Middle frontal gyrus (tissue), 1 donor: ENCODE data around the gene DPP9.
"Not testable (repeated sequence)": the region's sequence is repeated elsewhere in the genome, so short reads cannot be mapped to it uniquely, and the experiment has no call there.

Source experiments
- DNase-seq: peaks from one replicate; pipeline ENCODE4 v3.0.0-alpha.2; 2015; ENCODE audit warnings: low spot score; ENCODE audit errors: extremely low spot score

The DPP9 gene

DNA sequence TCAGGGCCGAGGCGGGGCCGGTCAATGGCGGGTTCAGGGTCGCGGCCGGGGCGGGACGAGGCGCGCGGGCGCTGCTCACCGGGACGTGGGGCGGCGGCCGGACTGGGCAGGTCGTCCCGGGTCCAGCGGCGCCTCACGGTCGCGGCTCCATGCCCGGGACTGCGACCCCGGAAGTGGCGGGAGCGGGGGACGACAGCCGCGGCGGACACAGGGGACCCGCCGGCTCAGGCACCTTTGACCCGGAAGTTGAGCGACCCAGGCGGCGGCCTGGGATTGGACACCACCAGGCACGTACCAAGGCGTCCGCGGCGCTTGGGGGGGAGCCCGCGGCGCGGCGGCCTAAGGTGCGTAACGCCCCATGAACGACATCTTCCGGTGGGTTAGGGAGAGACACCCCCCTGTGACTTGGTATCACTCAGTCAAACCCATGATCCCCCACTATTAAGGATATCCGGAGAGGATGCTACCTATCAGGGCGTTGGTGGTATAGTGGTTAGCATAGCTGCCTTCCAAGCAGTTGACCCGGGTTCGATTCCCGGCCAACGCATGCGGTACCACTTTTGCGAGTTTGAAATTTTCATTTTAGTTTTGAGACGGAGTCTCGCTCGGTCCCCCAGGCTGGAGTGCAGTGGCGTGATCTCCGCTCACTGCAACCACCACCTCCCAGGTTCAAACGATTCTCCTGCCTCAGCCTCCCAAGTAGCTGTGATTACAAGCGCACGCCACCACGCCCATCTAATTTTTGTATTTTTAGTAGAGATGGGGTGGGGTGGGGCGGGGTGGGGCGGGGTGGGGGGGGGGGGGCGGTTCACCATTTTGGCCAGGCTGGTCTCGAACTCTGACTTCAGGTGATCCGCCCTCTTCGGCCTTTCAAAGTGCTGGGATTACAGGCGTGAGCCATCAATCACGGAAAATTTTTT, at the start of gene DPP9:
TSS of gene DPP9 (minus strand) at position 248 of the 920 bp plus-strand sequence. CDS start 3,936 bp downstream, outside the sequence.
- peak; percentile 97 for DNase-seq

DNA sequence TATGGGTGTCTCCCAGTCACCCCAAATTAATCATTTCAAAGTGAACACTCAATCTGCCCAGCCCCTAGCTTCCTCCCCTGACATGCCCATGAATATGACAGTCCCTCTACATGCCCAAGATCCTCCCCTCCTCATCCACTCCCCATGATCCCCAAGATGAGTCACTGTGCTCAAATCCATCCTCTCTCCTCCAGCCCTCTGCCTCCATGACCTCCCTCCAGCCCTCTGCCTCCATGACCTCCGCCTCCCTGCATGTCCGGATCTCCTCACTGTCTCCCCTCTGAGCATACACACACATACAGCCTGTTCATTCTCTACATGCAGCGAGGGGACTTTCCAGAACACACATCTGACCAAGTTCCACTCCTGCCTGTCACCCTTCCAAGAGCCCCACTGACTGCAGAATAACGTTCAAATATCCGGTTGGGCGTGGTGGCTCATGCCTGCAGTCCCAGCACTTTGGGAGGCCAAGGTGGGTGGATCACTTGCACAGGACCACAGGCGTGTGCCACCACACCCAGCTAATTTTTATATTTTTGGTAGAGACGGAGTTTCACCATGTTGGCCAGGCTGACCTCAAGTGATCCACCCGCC, 49.5 kb upstream of the DPP9 start:
- no peak for DNase-seq

DNA sequence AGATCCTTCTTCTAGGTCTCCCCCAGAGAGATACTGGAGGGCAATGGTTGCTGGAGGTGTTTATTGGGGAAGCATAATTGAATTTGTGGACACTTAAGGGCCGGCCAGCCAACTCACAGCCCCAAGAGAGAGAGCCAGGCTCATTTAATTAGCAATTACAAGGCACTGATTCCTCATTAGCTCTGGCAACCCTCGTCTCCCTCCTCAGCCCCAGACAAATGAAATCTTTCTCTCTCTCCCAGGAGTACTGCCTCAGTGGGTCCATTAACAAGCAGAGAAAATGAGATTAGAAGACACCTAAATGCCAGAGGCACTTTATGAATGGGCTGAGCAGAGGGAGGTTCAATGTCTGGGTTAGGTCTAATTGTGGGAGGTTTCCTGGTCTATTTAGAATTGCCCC, 48.9 kb upstream of the DPP9 start:
- DNase-seq: no peak

DNA sequence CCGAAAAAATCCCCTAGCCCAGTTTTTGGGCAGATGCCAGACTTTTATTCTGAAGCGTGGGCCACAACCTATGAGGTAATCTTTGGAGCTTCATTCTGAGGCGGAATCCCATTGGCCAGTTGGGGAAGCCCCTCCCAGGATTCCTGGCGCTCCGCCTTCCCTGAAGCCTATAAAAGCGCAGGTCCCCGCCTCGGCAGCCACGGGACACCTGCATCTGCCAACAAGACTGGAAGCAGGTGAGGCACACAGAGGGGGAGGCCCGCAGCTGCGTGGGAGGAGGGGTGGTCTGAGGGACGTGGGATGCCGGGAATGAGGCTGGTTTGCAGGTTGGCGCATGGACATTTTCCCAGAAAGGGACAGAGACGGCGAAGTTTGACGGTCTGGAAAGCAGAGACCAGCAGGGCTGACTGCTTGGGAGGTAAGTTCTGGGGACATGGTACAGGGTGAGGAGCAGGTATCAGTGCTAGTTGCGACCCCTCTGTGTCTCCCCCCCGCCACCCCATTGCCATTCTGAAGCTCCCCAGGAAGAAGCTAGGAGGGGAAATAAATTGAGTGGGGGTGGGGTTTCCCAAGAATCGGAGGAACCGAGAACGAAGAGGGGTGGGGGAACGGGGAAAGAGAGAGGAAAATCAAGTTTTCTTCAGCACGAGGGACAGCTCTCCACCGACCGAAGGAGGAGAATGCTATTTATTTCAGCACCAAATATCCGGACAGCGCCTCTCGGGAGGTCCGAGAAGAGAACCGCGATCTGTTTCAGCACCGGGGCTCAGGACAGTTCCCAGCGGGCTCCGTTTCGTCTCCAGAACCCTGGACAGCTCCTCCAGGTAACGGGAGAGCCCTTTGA, 45.5 kb upstream of the DPP9 start:
- peak; percentile 57 for DNase-seq

DNA sequence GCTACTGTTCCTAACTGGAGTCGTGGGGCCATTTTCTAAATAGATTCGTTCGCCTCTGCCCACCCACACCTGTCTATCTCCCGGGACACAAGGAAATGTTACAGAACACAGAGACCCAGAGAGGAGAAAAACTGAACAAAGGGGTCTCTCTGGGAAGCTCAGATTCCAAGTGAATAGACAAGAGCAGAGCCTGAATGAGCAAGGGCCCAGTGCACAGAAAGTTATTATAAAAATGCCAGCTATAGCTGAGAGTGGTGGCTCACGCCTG, 40.7 kb upstream of the DPP9 start:
- no peak for DNase-seq

DNA sequence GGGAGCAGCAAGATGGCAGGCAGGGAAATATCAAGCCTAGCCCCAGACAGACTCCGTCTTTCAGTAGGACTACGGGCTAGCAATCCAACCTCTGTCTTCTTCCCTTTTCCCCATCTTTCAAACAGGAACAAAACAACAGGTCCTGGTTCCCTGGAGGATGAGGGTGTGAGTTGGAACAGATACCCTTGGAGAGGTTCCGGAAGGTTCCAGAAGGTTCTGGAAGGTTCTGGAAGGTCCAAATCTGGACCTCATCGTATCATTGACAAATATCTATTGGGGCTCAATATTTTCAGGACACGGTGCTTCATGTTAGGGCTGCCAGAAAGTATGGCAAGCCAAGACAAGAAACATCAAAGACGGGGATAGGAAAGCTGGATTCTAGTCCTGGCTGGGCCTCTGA, 39.4 kb upstream of the DPP9 start:
- DNase-seq: no peak

DNA sequence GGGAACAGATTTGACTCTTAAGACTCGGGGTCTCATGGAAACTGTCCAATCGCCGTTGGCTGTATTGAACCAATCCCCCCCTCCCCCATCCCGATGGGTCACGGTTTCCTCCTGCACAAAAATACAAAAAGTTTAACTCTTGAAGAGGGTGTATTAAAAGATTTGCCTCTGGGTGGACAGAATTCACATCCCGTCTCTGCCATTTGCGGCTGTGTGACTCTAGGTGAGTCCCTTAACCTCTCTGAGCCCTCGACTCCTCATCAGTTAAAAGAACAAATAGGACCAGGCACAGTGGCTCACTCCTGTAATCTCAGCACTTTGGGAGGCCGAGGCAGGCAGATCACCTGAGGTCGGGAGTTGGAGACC, 36.6 kb upstream of the DPP9 start:
- DNase-seq: no peak

DNA sequence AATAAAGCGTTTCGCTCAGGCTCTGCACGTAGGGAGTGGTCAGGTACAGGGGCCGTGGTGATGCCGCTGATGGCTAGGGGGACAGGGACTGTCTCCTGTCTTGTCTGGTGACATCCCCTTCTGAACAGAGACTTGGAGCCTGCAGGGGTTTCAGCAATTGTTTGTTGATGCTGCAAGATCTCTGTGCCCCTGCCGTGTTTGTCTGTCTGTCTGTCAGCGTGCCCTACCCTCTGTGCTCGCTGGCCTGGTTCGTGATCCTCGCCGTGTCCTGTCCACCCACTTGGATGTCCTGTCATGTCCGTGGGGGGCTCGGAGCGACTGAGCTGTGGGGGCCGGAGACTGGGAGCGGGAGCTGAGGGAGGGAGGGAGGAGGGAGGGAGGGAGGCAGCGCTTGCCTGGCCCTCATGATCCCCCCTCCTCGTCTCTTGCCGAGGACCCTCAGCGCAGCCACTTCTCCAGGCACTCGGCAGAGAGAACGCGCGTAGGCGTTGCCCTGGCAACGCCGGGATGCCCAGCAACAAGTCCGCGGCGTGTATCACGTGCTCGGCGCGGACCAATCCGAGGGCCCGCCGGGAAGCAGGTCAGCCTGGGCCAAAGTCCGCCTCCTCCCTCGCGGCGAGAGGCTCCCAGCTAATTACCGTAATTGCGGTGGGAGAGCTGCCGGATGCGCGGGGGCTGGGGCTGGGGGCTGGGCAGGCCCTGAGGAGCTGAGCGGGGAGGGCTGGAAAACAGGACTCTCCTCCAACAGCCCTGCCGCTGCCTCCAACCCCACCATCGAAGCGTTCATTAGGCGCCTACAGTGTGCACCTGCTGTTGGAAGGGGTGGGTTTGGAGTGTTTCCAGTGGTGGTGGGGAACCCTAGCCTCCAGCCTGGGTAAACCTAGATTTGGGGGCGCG, 36.0 kb upstream of the DPP9 start:
- peak; percentile 88 for DNase-seq

DNA sequence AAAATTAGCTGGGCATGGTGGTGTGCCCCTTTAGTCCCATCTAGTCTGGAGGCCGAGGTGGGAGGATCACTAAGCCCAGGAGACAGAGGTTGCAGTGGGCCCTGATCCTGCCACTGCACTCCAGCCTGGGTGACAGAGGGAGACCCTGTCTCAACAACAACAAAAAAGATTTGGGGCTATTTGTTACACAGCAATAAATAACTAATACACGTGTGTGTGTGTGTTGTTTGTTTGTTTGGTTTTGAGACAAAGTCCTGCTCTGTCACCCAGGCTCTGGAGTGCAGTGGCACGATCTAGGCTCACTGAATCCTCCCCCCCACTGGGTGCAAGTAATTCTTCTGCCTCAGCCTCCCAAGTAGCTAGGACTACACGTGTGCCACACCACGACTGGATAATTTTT, 35.0 kb upstream of the DPP9 start:
- DNase-seq: no peak

DNA sequence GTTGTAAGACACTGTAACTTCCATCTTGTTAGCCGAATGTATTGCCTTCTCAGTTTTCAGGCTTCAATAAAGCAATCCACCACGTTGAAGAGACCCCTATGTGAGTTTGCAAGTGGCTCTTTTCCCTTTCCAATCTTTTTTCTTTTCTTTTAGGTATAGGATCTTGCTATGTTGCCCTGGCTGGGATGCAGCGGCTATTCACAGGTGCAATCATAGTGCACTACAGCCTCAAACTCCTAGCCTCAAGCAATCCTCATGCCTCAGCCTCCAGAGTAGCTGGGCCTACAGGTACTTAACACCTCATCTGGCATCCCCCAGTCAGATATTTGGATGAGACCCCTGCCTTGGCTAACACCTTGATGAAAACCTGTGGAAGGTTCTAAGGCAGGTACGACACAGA, 34.4 kb upstream of the DPP9 start:
- DNase-seq: no peak

DNA sequence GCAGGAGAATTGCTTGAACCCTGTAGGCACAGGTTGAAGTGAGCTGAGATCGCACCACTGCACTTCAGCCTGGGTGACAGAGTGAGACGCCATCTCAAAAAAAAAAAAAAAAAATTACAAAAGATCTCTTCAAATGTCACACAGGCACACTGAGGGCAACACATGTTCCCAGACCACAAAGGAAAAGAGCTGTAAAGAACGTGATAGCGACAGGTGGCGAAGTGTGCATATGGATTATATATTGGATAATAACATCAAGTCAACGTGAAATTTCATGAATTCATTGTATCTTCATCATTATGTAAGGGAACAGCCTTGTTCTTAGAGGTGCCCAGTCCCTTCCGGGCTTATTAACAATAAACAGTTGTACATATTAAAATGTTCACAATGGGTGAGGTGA, 31.8 kb upstream of the DPP9 start:
- no peak for DNase-seq

DNA sequence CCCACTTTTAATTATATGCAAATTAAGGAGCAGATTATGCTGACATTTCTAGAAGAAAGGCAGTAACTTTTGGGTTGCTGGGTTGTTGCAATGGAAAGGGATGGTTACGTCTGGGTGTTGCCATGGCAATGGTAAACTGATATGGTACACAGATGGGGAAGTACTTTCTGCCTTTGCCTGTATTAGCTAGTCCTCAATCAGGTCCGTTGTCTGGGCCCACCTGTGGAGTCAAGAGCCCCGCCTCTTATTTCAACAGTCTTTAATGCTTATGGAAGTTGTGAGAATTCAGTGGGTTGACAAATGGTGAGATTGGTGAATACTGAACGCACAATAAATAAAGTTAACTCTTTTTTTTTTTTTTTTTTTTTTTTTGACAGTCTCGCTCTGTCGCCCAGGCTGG, 30.6 kb upstream of the DPP9 start:
- DNase-seq: no peak

DNA sequence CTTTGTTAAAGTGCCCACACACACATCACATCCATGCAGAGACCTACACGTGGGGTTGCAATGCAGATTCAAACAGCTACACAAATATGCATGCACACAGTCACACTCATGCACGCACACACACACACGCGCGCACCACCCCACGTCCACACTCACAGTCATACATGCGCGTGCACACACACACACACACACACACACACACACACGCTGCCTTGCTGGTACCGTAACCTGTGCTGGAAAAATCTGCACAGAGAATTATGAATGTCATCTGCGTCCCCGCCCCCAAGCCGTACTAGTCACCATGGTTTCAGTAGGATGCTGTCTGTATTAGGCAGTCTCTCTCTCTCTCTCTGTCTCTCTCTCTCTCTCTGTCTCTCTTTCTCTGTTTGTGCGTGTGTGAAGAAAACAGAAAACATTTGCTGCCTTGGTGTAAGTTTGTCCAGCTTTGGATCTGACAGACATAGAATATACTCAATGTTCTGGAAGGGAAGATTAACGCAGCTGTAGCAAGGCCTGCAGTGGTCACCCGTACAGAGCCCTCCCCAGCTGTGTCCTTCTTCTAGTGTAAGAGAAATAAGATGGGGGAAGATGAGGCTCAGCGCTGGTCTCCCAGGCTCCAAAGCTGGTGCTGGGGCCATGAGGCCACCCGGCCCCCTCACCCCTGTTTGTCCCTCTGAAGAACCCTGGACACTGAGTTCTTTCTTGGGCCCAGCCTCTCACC, 26.4 kb upstream of the DPP9 start:
- no peak for DNase-seq

DNA sequence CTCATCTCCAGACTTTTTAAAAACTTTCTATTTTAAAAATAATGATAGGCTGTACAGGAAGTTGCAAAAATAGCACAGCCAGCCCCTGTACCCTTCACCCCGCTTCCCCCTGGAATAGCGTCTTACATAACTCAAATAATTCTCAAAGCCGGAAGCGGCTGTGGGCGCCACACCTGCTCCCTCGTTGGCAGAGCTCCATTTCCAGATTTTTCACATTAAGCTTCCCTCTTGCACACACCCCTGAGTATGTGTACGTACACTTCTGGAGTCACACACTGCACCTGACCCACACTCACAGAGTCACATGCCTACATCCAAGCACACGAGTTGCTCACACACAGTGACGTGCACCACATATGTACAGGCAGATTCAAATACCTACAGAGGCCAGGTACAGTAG, 24.9 kb upstream of the DPP9 start:
- DNase-seq: no peak

DNA sequence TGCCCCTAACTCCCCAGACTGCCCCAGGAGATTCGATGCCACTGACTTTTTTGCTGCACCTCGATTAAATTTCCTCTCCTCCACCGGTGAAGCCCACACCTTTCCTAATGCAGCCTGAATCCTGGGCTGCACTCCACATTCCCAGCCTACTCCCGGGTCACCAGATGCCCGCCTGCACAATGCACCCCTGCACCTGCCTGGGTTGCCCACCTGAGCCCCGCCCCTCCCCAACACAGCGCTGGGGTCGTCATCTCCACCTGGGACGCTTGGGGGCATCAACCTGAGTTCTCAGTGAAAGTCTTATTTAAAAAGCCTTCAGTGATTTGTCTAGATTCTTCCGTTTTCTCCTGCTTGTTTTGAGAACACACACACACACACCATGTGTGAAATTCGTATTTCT, 24.5 kb upstream of the DPP9 start:
- no peak for DNase-seq

DNA sequence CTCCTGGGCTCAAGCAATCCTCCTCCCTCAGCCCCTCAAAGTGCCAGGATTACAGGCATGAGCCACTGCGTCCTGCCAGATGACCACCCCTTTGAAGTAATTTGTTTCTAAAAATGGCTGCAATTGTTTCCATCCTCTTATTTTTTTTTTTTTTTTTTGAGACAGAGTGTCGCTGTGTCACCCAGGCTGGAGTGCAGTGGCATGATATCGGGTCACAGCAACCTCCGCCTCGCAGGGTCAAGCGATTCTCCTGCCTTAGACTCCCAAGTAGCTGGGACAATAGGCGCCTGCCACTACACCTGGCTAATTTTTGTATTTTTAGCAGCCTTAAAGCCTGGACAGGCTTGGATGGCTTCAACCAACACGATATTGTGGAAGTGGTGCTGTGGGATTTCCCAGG, 22.3 kb upstream of the DPP9 start:
- no peak for DNase-seq

DNA sequence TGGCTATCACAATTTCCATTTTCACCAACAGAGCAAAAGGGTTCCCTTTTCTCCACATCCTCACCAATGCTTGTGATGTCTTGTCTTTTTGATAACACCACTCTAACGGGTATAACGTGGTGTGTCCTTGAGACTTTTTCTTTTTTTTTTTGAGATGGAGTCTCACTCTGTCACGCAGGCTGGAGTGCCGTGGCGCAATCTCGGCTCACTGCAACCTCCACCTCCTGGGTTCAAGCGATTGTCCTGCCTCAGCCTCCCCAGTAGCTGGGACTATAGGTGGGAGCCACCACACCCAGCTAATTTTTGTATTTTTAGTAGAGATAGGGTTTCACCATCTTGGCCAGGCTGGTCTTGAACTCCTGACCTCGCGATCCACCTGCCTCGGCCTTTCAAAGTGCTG, 21.5 kb upstream of the DPP9 start:
- DNase-seq: not testable (repeated sequence)

DNA sequence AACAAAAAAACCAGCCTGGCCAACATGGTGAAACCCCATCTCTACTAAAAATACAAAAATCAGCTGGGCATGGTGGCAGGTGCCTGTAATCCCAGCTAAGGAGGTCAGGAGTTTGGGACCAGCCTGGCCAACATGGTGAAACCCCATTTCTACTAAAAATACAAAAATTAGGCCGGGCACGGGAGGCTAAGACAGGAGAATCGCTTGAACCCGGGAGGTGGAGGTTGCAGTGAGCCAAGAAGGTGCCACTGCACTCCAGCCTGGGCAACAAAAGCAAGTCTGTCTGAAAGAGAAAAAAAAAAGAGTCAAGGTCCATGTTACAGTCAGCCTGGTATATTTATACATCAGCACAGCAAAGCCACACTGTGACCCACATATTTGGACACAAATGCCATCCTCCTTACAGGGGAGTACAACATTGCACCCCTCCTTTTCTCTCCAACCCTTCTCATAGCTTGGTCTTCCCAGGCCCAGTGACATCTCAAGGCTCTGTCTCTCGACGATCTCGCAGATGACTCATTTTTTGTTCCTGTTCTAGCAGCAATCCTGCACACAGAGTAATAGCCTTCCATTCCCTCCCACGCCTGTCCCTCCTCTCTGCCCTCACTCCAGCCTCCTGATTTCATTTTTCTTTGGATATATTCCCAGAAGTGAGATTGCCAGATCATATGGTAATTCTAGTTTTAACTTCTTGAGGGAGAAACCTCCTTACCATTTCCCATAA, 21.0 kb upstream of the DPP9 start:
- DNase-seq: peak; percentile 43

DNA sequence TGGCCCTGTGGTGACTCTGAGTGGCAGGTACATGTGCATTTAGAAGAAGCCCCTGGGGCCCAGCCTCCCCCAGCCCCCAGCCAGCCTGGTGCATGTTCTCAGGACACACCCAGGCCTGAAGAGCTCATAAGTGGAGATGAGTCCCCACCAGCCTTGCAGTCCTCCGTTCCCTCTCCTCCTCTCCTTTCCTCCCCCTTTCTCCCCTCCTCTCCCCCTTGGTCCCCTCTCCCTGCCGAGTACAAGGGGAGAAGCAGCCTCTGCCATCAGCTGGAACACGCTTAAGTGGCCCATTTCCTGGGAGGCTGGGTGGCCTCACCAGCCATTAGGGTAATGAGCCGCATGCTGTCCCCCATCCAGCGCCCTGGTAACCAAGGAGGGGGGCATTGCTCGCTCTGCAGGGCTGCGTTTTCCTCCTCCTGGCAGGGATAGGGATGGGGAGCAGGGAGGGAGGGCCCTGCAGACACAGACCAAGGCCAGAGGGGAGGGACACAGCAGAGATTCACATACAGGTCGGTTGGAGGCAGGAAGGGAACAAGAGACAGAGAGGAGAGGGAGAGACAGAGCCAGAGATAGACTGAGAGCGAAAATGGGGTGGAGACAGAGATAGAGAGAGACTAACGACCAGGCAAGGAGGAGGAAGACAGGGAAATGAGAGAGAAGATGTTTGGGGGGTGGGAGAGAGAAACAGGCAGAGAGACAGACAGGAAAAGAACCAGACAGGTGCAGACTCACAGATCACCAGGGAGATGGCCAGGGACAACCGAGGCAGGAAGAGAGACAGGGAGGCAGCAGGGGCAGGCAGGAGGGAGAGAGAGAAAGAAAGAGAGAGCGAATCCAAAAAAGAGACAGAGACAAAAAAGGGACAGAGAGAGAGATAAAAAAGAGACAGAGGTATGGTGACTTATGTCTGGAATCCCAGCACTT, 19.3 kb upstream of the DPP9 start:
- no peak for DNase-seq
